GM21529 (cell line): ENCODE data around the gene MRPL54.

Source experiments
- ATAC-seq: cut with Tn5 transposase; IDR thresholded peaks from one replicate; pipeline ENCODE4 v1.9.1; 2021; ENCODE audit not compliant: unreplicated experiment

MRPL54 gene

DNA sequence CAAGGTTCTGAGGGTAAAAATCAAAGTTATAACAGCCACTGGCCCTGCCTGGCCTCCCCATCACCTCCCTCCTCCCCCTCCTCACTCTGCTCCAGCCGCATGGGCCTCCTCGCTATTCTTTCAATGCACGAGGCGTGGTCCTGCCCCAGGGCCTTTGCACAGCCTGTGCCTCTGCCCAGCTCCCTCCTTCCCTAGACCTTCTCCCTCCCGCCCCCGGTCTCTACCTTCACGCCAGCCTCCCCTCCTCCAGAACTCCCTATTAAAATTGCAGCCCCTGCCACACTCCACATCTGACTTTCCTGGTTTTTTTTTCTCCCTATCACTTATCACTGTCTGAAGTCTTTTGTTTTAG is 6.2 kb downstream of the MRPL54 start:
- ATAC-seq, result no peak

GRCh38 chr19:3769494-3769893 is 7.0 kb downstream of the MRPL54 start:
- ATAC-seq, result no peak

DNA sequence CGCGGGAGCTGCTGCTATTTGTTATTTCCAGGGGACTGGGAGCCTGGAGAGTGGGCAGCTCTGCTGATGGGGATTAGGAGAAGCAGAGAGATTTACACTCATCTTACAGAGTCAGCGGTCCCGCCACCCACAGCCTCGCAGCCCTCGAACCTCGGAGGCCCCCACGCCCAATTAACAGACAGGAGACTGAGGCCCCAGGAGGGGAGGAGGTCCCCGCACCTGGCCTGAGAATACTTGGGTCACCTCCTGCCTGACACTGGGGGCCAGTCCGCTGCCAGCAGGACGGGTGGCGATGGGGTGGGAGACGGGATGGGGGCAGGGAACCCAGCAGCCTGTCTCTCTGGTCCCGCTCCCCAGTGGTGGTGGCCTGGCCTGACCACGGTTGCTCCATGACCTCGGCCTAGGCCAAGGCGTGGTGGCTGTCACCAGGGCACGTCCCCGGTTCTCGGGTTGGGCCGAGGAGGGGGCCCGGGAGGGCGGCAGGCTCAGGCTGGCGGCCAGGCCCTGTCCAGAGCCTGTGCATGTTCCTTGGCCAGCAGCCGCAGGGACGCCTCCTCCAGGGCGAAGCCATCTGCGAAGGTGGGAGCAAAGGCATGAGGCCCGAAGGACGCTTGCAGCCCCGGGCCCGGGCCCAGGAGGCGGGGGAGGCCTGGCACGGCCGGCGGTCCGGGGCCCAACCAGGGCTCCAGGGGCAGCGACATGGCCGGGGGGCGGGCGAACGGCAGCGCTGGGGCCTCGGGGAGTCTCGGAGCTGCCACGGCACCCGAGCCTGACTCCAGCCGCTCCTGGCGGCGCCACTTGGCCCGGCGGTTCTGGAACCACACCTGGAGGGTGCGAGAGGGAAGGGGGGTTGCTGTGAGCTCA is 7.9 kb downstream of the MRPL54 start:
- no peak for ATAC-seq

- no peak for ATAC-seq
These were observed 8.8 kb downstream of the MRPL54 start for GRCh38 chr19:3771000-3771905.

- no peak for ATAC-seq
These were observed 9.5 kb downstream of the MRPL54 start, which contains the start of gene RAX2 for GRCh38 chr19:3771906-3772455. Gene RAX2, minus strand, starts transcription at chr19:3772228. Its CDS starts 486 bp downstream, at chr19:3771742.

DNA sequence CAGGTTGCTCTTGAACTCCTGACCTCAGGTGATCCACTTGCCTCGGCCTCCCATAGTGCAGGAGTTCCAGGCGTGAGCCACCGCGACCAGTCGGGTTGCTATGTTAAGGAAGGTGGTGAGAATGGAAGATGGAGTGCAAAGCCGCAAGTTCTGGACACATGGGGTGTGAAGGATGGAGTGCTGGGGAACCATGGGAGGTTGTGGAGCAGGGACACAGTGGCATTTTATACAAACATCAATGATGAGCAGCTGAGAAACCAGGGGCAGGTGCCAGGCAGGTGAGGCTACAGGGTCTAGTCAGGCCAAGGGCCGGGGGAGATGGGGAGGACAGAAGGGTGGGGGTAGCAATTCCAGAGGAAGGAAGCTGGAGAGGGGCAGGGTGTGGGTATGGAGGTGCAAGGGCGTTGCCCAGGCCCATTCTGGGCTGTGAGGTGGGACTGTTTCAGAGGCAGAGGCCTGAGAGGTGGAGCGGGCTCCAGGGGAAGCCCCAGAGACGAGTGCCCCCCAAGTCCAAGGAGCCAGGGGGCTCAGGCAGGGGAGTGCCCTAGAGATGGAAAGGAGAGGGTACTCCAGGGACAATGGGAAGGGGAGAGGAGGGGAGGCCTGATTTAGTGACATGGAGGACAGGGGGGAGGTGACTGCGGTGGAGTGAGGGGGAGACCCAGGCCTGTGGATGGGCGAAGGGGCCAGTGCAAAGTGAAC is 11.5 kb downstream of the MRPL54 start:
- no peak for ATAC-seq

DNA sequence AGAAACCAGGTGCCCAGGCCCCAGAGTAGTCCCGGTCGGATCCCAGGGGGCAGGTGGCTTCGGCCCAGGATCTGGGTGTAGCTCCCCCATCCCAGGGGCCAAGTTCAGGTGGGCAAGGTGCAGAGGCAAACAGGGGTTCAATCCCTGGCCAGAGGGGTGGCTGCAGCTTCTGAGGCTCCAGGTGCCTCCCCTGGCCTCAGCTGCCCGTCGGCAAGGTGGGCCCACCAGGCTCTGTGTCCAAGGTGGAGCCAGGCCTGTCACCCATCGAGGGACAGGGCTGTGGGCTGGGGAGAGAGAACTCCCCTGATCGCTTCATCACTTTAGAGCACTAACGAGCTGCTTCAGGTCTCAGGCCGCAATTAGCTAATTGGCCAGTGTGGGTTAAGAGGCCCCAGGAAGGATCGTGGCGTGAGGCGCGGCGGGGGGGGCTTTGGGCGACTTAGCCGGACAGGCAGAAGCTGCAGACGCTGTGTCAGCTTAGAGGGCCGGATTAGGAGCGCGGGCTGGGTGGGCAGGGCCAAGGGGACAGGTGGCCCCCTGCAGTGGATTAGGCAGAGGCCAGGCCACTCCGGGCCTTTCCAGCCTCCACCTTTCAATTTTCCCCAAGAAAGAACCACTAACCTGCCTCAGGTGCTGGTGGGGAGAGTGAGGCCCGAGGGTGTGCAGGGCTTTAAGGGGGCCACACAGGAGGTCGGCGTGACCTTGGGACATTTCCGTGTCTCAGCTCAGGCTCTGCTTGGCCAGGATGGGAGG is 12.3 kb downstream of the MRPL54 start:
- no peak for ATAC-seq

DNA sequence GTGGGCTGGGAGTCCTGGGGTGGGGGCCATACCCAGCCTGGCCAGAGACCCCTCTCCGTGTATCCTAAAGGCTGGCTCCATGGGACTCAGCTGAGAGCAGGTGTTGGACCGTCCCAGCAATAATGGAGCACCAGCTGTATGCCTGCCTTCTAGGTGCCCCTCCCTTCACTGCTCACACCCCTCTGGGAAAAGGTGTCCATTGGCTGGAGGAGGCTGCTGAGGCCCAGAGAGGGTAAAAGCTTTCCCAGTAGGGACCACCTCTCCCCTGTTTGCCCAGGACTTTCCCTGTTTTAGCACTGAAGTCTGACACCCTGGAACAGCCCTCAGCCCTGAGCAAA is 12.9 kb downstream of the MRPL54 start:
- no peak for ATAC-seq

- no peak for ATAC-seq
These were observed 13.3 kb downstream of the MRPL54 start for GRCh38 chr19:3775831-3776230.

GRCh38 chr19:3776479-3777040 is 14.1 kb downstream of the MRPL54 start:
- ATAC-seq, result no peak

DNA sequence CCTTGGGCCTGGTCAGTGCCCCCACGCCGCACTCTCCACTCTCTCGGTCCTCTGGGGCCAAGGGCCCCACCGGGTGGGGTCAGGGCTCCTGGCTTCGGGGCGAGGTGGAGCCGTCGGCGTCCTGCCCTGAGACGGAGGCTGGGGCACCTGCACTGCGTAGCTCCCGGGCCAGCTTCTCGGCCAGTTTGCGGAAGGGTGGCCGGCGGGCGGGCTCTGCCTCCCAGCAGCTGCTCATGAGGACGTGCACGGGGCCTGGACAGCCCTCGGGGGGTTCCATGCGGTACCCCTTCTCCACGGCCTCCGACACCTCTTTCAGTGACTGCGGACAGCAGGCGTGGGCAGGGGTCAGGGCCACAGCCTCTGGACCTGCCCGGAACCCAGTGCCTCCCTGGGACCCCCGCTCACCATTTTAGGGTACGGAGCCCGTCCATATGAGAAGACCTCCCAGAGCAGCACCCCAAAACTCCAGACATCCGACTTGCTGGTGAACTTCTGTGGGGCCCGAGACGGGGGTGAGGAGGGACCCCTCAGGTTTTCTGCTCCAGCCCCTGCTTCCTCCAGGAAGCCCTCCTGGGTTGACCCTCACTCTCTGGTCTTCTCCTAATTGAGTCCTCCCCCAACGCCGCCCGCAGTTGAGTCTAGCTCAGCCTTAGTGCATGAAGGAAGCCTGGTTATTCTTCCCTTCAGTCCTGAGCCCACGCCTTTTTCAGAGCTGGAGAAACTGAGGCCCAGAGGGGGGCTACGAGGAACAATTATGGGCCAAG is 15.8 kb downstream of the MRPL54 start:
- ATAC-seq, result no peak

- no peak for ATAC-seq
These were observed 16.6 kb downstream of the MRPL54 start for GRCh38 chr19:3778899-3779723.

GRCh38 chr19:3780786-3781304 is 18.4 kb downstream of the MRPL54 start:
- ATAC-seq, result no peak

GRCh38 chr19:3781603-3782002 is 19.1 kb downstream of the MRPL54 start:
- ATAC-seq, result no peak

DNA sequence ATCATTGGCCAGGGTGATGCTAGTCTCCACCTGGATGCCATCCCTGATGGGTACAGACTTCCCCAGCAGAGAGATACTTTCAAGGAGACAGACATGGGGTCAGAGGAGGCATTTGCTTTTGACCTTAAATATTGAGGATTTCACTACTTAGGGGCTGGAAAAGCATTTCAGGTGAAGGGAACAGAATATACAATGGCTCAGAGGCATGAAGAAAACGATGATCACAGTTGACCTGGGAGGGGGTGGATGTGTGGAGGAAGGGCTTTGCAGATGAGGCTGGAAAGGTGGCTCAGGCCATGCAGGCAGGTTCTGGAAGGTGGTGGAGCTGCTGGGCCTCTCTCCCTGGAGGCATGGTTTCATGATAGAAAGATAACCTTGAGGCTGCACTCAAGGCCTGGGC is 19.8 kb downstream of the MRPL54 start:
- no peak for ATAC-seq

- no peak for ATAC-seq
These were observed 20.4 kb downstream of the MRPL54 start for GRCh38 chr19:3782903-3783302.

- no peak for ATAC-seq
These were observed 21.4 kb downstream of the MRPL54 start for GRCh38 chr19:3783660-3784584.
